Liver (tissue), 9 donors: Measurements from ENCODE around the gene NR4A1. TPM values are rescaled to one million over a fixed set of nuclear protein-coding genes. Genes with fewer than 3 reads are reported as not detected.
A peak's percentile ranks its signal among the peaks of the same experiment; 100 is the strongest.

Experiments
- DNase-seq: peaks from one replicate; pipeline ENCODE4 v3.0.0-alpha.2; 2017; ENCODE audit warnings: low spot score
- H3K27ac ChIP-seq, 2 donors: one replicate each; pipeline ENCODE4 v1.7.0; 2013; ENCODE audit warnings: inconsistent platforms in 2 of 2, low read length in 2 of 2, control low read depth in 1 of 2, low read depth in 1 of 2, mild to moderate bottlenecking in 1 of 2
- H3K27me3 ChIP-seq, 4 donors: one replicate each; pipeline versions ENCODE4 v1.6.1 to v1.7.0; 2013; ENCODE audit warnings: low read length in 3 of 4, inconsistent platforms in 1 of 4, mild to moderate bottlenecking in 1 of 4, moderate library complexity in 1 of 4; ENCODE audit not compliant: control insufficient read depth in 4 of 4, insufficient read depth in 4 of 4
- H3K36me3 ChIP-seq, 4 donors: one replicate each; pipeline versions ENCODE4 v1.6.1 to v1.7.0; 2013; ENCODE audit warnings: low read length in 3 of 4, mild to moderate bottlenecking in 3 of 4, low read depth in 1 of 4, moderate library complexity in 1 of 4; ENCODE audit not compliant: control insufficient read depth in 4 of 4, insufficient read depth in 3 of 4
- H3K4me1 ChIP-seq, 4 donors: one replicate each; pipeline versions ENCODE4 v1.6.1 to v1.7.0; 2013; ENCODE audit warnings: low read length in 3 of 4, mild to moderate bottlenecking in 3 of 4, moderate library complexity in 1 of 4; ENCODE audit not compliant: control insufficient read depth in 4 of 4, insufficient read depth in 4 of 4
- H3K4me3 ChIP-seq, 3 donors: one replicate each; pipeline versions ENCODE4 v1.6.1 to v1.7.0; 2013; ENCODE audit warnings: low read length in 3 of 3, control low read depth in 1 of 3, low read depth in 1 of 3, mild to moderate bottlenecking in 1 of 3
- H3K9ac ChIP-seq, 2 donors: one replicate each; pipeline ENCODE4 v1.7.0; 2013; ENCODE audit warnings: low read length in 2 of 2, mild to moderate bottlenecking in 2 of 2, moderate library complexity in 2 of 2, control low read depth in 1 of 2, low read depth in 1 of 2
- H3K9me3 ChIP-seq, 4 donors: one replicate each; pipeline versions ENCODE4 v1.6.1 to v1.7.0; 2013; ENCODE audit warnings: low read length in 3 of 4; ENCODE audit not compliant: control insufficient read depth in 4 of 4
- CTCF ChIP-seq: fragments of 150-350 bp; IDR thresholded peaks from 2 replicates; pipeline ENCODE4 v1.5.1; 2017; ENCODE audit warnings: improper control_type of control experiment, low read depth, low read length; ENCODE audit not compliant: missing input control
- FOXA2 ChIP-seq: IDR thresholded peaks from 2 replicates; pipeline ENCODE4 v1.6.1; 2016; ENCODE audit warnings: antibody characterized with exemption
- GABPA ChIP-seq, 2 donors: IDR thresholded peaks in 1 of 2; conservative IDR thresholded peaks in 1 of 2; 2 replicates each; pipeline ENCODE4 v1.6.1; 2016; ENCODE audit warnings: antibody characterized with exemption in 2 of 2, mild to moderate bottlenecking in 1 of 2, moderate library complexity in 1 of 2
- HNF4A ChIP-seq, 2 donors: conservative IDR thresholded peaks; 2 replicates each; pipeline ENCODE4 v1.6.1; 2016; ENCODE audit warnings: antibody characterized with exemption in 2 of 2, mild to moderate bottlenecking in 2 of 2
- HNF4G ChIP-seq: IDR thresholded peaks from 2 replicates; pipeline ENCODE4 v1.6.1; 2016; ENCODE audit warnings: antibody characterized with exemption
- MAX ChIP-seq: IDR thresholded peaks from 2 replicates; pipeline ENCODE4 v1.6.1; 2016; ENCODE audit warnings: antibody characterized with exemption
- NR2F2 ChIP-seq: IDR thresholded peaks from 2 replicates; pipeline ENCODE4 v1.6.1; 2016; ENCODE audit warnings: antibody characterized with exemption
- RAD21 ChIP-seq, 2 donors: IDR thresholded peaks; 2 replicates each; pipeline ENCODE4 v1.6.1; 2016; ENCODE audit warnings: antibody characterized with exemption in 2 of 2, mild to moderate bottlenecking in 2 of 2
- SP1 ChIP-seq: IDR thresholded peaks from 2 replicates; pipeline ENCODE4 v1.6.1; 2018; ENCODE audit warnings: antibody characterized with exemption, mild to moderate bottlenecking
- YY1 ChIP-seq: IDR thresholded peaks from 2 replicates; pipeline ENCODE4 v1.6.1; 2016; ENCODE audit warnings: antibody characterized with exemption, mild to moderate bottlenecking
- WGBS: extraction: QIAGEN DNeasy Blood & Tissue Kit; methylation state at CpG from one replicate; pipeline ENCODE4 v1.1.7; 2013; 5-methylcytosine and 5-hydroxymethylcytosine counted together
- polyA plus RNA-seq, 2 donors: library from polyadenylated mRNA; stranded (reverse) in 1 of 2; unstranded in 1 of 2; fragments of 200-250 nt in 1 of 2; fragments of >200 nt in 1 of 2; fragmentation: Nextera tagmentation in 1 of 2; extraction: Ambion mirVana in 1 of 2; gene quantifications; one replicate each; pipeline versions ENCODE4 v1.2.1 to v1.2.3, GENCODE V29; 2013 to 2015
- total RNA-seq, 2 donors: library from RNA; depleted of rRNA; stranded (reverse); fragments of >200 nt; gene quantifications; one replicate each; pipeline ENCODE4 v1.2.3, GENCODE V29; 2014
- TF ChIP-seq, protein P1 (sequence below): IDR thresholded peaks from 2 replicates; pipeline ENCODE4 v1.6.1; 2016; ENCODE audit warnings: antibody characterized with exemption, mild to moderate bottlenecking
- TF ChIP-seq, protein P2 (sequence below): IDR thresholded peaks from 2 replicates; pipeline ENCODE4 v1.6.1; 2016; ENCODE audit warnings: antibody characterized with exemption
- TF ChIP-seq, protein P3 (sequence below): IDR thresholded peaks from 2 replicates; pipeline ENCODE4 v1.6.1; 2016; ENCODE audit warnings: antibody characterized with exemption
- donor health status: healthy.
- donor health status: healthy.
- donor health status: healthy.
- donor health status: healthy.
- donor health status: healthy.

The NR4A1 gene
- 1 to 10 TPM in 1 of 2 donors, under 1 TPM in 1; 0.79 to 3.8 TPM for total RNA-seq
- 1 to 10 TPM; 3.0 to 5.8 TPM for polyA plus RNA-seq

GRCh38 chr12:52050758-52051541 lies at the start of gene NR4A1:
NR4A1 (plus strand) TSS chr12:52051442; CDS start chr12:52054329, 2,887 bp downstream.
- Histone ChIP-seq H3K9ac (peak within 1 kb of the TSS; percentile 82 to 87), H3K36me3 (peaks cover 0 to 6% (median 0%) of the 10 kb centered on the region in 4 donors), H3K4me1 (peaks cover 0 to 12% (median 8%) of the 10 kb centered on the region in 4 donors), H3K27me3 (no peaks in the 10 kb centered on the region), H3K4me3 (peak within 1 kb of the TSS; percentile 21 to 57 (median 48)), H3K9me3 (no peaks in the 10 kb centered on the region), H3K27ac (peak within 1 kb of the TSS; percentile 63 to 78)
- TF ChIP-seq FOXA2 (no peak), HNF4A (conservative IDR thresholded peaks at IDR 0.05) (no peak), HNF4G (no peak), NR2F2 (peak; percentile 16), RAD21 (IDR thresholded peaks at IDR 0.05) (peak in 1 of 2 donors; percentile 3), YY1 (no peak), CTCF (no peak), SP1 (peak; percentile 42), MAX (no peak)
- TF ChIP-seq, protein P1, sequence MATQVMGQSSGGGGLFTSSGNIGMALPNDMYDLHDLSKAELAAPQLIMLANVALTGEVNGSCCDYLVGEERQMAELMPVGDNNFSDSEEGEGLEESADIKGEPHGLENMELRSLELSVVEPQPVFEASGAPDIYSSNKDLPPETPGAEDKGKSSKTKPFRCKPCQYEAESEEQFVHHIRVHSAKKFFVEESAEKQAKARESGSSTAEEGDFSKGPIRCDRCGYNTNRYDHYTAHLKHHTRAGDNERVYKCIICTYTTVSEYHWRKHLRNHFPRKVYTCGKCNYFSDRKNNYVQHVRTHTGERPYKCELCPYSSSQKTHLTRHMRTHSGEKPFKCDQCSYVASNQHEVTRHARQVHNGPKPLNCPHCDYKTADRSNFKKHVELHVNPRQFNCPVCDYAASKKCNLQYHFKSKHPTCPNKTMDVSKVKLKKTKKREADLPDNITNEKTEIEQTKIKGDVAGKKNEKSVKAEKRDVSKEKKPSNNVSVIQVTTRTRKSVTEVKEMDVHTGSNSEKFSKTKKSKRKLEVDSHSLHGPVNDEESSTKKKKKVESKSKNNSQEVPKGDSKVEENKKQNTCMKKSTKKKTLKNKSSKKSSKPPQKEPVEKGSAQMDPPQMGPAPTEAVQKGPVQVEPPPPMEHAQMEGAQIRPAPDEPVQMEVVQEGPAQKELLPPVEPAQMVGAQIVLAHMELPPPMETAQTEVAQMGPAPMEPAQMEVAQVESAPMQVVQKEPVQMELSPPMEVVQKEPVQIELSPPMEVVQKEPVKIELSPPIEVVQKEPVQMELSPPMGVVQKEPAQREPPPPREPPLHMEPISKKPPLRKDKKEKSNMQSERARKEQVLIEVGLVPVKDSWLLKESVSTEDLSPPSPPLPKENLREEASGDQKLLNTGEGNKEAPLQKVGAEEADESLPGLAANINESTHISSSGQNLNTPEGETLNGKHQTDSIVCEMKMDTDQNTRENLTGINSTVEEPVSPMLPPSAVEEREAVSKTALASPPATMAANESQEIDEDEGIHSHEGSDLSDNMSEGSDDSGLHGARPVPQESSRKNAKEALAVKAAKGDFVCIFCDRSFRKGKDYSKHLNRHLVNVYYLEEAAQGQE: peak; percentile 17
- TF ChIP-seq, protein P2, sequence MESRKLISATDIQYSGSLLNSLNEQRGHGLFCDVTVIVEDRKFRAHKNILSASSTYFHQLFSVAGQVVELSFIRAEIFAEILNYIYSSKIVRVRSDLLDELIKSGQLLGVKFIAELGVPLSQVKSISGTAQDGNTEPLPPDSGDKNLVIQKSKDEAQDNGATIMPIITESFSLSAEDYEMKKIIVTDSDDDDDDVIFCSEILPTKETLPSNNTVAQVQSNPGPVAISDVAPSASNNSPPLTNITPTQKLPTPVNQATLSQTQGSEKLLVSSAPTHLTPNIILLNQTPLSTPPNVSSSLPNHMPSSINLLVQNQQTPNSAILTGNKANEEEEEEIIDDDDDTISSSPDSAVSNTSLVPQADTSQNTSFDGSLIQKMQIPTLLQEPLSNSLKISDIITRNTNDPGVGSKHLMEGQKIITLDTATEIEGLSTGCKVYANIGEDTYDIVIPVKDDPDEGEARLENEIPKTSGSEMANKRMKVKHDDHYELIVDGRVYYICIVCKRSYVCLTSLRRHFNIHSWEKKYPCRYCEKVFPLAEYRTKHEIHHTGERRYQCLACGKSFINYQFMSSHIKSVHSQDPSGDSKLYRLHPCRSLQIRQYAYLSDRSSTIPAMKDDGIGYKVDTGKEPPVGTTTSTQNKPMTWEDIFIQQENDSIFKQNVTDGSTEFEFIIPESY: no peak
- 1% methylated on average over 77 of the region's 77 CpGs for WGBS
- DNase-seq: peak; percentile 79

- no peak overlapping the region for H3K27ac ChIP-seq
- TF ChIP-seq YY1 (no peak), GABPA (IDR thresholded peaks at IDR 0.05 in 1 of 2, conservative IDR thresholded peaks at IDR 0.05 in 1 of 2) (no peak)
- TF ChIP-seq, protein P2: no peak
- TF ChIP-seq, protein P3, sequence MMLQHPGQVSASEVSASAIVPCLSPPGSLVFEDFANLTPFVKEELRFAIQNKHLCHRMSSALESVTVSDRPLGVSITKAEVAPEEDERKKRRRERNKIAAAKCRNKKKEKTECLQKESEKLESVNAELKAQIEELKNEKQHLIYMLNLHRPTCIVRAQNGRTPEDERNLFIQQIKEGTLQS: no peak
- no peak for DNase-seq
Observed at GRCh38 chr12:52003016-52003550, 48.2 kb upstream of the NR4A1 start.

More at GRCh38 chr12:52003016-52003550, 48.2 kb upstream of the NR4A1 start:
- peaks cover 0 to 3% (median 0%) of the 10 kb centered on the region in 4 donors for H3K27me3 ChIP-seq
- peaks cover 2 to 8% (median 8%) of the 10 kb centered on the region in 4 donors for H3K4me1 ChIP-seq
- H3K9me3 ChIP-seq: no peaks in the 10 kb centered on the region
- no peak overlapping the region for H3K4me3 ChIP-seq
- no peak overlapping the region for H3K9ac ChIP-seq
- peaks cover 0 to 8% (median under 1%) of the 10 kb centered on the region in 4 donors for H3K36me3 ChIP-seq
- 92% methylated on average over 8 of the region's 8 CpGs for WGBS
